ENCODE measurements around the gene TPD52L1.
"Not testable (repeated sequence)": the region's sequence is repeated elsewhere in the genome, so short reads cannot be mapped to it uniquely, and the experiment has no call there.

TPD52L1 gene

DNA sequence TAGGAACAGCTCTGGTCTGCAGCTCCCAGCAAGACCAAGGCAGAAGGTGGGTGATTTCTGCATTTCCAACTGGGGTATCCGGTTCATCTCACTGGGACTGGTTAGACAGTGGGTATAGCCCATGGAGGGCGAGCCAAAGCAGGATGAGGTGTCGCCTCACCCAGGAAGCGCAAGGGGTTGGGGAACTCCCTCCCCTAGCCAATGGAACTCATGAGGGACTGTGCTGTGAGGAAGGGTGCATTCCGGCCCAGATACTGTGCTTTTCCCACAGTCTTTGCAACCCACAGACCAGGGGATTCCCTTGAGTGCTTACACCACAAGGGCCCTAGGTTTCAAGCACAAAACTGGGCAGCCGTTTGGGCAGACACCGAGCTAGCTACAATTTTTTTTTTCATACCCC, 126.4 kb downstream of the TPD52L1 start:
- no peak for DNase-seq

DNA sequence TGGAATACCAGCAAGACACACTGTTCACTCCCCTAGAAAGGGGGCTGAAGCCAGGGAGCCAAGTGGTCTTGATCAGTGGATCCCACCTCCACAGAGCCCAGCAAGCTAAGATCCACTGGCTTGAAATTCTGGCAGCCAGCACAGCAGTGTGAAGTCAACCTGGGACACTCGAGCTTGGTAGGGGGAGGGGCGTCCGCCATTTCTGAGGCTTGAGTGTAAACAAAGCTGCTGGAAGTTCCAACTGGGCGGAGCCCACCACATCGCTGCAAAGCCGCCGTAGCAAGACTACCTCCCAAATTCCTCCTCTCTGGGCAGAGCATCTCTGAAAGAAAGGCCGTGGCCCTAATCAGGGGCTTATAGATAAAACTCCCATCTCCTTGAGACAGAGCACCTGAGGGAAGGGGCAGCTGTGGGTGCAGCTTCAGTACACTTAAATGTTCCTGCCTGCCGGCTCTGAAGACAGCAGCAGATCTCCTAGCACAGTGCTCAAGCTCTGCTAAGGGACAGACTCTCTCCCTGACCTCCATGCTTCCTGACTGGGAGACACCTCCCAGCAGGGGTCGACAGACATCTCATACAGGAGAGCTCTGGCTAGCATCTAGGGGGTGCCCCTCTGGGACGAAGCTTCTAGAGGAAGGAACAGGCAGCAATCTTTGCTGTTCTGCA, 126.9 kb downstream of the TPD52L1 start:
- not testable (repeated sequence) for DNase-seq

DNA sequence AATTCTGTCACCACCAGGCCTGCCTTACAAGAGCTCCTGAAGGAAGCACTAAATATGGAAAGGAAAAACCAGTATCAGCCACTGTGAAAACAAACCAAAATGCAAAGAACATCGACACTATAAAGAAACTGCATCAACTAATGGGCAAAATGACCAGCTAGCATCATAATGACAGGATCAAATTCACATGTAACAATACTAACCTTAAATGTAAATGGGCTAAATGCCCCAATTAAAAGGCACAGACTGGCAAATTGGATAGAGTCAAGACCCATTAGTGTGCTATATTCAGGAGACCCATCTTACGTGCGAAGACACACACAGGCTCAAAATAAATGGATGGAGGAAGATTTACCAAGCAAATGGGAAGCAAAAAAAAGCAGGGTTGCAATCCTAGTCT, 128.9 kb downstream of the TPD52L1 start:
- not testable (repeated sequence) for DNase-seq

DNA sequence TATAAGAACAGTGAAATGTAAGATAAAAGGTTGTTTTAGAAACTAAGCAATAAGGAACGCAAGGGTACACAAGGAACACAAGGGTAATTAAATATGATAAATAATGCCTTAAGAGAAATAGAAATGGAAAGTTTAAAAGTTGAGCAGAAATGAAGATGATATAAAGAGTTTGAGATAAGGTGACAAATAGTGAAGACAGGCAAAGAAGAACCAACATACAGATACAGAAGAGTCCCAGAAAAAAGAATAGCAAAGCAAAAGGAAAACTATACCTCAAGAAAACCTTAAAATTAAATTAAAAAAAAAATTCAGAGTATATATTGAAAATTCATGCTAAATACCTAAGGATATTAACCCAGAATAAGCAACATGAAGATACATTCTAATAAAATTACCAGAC, 131.8 kb downstream of the TPD52L1 start:
- DNase-seq: no peak

DNA sequence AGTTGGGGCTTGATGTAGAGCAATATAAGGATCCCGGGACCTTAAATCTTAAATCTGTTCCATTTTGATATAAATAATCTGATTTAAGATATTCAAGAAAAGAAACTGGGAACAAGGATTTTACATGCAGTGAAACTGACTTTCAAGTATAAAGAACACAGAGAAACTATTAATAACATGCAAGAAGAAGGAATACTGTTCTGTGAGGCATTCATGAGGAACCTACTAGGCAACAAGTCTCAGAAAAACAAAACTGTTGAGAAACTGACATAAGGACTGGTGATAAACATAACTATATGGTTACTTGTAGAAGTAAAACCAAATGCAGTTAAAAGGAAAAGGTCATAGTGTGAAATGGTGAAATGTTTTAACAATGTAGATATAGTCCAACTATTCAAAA, 132.4 kb downstream of the TPD52L1 start:
- DNase-seq: no peak

DNA sequence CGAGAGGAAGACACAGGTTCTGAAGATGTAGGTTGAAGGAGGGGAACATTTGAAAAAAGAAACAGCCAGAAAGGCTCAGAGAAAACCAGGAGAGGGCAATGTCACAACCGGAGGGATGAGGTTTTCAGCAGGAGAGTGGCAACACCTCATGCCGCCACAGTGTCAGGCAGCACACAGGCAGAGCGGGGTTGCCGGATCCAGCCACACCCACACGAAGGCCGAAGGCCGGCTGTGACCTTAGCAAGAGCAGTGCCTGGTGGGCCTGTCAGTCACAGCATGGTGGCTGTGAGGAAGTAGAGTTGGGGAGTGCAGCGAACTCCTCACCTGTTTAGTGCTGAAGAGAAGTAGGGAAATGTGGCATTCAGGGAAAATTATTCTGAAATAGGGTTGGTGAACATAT, 134.1 kb downstream of the TPD52L1 start:
- DNase-seq: no peak

DNA sequence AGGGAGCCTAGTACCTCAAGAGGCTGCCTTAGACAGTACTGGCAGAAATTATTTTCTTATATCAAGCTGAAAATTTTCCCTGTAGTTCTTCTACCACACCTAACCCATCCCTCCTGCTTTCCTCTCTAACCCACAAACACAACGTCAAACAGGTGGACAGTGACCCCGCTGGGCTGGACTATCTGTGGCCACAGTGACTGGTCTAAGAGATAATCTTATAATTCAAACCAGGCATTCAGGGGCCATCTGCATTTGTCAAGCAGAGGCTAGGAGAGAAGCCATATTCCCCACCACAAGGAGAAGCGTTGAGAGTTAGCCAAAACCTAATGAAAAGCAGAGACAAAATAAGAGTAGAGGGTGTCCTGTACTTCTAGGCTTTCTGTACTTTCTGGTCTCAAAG, 140.0 kb downstream of the TPD52L1 start:
- no peak for DNase-seq

DNA sequence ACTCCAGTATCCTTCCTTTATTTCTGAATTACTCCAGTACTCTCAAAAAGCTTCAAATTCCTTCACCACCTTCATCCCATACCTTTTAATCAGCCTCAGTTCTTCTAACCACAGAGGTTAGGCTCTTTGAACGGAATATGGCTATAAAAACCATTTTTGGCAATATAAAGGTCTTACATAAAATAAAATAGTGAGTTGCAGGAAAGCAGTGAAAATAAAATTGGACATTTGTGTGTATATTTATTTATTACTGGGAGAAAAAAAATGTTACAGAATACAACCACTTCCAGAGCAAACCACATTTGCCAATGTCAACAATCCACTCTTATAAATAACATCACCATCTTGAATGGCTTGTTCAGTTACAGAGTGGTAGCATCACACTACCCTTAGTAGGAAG, 140.5 kb downstream of the TPD52L1 start:
- DNase-seq: no peak

DNA sequence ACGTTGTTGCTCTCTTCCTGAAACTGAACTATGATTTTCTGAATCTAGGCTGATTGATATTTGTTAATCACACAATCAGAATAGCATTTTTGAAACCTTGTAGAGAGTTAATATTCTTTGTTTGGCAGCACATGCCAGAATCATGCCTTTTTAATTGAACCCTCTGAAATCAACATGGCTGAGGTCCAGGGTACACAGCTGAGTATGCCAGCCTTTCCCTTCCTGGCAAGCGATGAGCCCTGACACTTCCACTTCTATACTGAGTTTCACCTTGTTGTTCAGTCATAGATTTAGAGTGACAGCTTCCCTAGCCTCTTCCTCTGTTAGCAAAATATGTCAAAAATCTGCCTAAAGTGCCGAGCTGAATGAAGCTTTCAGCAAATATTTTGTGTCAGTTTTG, 141.4 kb downstream of the TPD52L1 start:
- DNase-seq: no peak

DNA sequence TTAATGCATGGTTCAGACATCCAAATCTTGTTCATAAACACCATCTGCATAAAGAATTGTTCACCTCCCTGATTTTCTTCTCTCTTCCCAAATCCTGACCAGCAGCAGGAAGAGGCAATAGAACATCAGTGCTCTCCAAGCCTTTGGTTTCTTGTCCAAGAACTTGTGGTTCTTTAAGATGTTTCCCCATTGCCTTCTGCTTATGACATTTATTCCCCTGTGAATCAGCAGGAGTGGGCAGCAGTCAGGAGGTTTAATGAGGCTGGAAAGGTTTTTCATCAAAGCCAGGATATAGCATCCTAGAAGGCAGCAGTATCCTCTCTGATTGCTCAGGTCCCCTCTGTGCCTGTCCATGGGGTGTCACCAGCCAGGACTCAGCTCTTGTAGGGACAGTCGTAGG, 142.9 kb downstream of the TPD52L1 start:
- DNase-seq: no peak

DNA sequence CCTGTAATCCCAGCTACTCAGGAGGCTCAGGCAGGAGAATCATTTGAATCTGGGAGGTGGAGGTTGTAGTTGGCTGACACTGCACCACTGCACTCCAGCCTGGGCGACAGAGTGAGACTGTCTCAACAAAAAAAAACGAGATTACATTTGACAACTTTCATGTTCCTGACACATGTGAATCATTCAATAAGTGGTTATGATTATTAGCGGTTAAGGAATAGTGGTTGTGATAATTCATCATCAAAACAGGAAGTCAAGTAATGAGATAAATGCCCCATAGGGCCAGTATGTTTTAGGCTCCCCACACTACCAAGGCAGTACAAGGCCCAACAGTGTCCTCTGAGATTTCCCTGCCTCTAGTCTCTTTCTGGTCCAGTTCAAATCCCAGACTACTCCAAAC, 145.7 kb downstream of the TPD52L1 start:
- DNase-seq: no peak

DNA sequence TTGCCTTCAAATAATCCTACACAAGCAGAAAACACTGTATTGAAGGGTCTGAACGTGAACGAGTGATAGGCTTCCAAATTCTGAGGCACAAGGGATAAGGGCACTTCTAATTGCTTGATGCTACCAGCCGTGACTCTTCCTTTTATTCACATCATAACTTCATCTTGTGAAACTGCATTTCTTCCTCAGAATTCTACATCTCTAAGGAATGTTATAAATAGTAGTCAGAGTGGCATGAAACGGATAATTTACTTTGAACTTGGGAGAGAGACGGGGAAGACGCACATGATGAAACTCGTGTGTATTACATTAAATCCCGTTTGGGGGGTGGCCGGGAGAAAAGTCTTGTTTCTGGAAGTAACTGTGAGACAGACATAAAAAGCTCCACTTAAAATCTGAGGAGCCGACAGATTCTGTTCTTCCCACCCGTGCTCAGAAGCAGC, 147.4 kb downstream of the TPD52L1 start:
- DNase-seq: no peak

DNA sequence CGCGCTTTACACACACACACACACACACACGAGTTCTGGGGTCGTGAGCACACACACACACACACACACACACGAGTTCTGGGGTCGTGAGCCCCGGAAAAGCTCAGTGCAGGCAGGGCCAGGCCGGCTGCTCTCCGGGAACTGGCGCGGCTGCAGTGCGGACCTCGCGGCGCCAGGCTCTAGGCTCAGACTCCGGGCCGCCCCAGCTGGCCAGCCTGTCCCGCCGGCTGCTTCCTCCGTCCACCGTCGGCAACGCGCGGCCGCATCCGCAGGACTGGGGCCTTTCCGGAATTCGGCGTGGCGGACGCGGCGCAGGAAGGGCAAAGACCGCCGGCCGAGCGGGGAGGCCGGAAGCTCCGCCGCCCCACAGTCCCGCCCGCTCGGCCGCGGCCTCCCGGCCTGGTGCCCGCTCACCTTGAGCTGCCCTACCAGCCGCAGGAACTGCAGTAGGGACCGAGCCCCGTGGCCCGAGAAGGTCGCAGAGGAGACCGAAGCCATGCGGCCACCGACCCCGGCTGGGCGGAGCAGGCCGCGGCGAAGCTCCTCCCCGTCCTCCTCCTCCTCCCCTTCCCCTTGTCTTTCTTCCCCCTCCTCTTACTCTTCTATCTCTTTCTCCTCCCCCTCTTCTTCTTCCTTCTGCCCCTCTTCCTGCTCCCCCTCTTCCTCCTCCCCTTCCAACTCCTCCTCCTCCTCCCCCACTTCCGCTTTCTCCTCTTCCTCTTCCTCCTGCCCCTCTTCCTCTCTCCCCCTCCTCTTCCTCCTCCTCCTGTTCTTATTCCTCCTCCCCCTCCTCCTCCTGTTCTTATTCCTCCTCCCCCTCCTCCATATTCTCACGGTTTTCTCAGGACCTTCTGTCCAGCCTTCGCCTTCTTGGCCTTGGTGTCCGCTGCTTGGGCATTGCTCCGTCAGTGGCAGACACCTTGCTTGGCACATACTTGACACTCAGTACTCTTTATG, 148.1 kb downstream of the TPD52L1 start, which contains the start of gene HDDC2:
Gene HDDC2 (minus strand): TSS at position 533 of the 957 bp plus-strand sequence. CDS start 35 bp downstream, at position 498.
- DNase-seq: peak; percentile 24

DNA sequence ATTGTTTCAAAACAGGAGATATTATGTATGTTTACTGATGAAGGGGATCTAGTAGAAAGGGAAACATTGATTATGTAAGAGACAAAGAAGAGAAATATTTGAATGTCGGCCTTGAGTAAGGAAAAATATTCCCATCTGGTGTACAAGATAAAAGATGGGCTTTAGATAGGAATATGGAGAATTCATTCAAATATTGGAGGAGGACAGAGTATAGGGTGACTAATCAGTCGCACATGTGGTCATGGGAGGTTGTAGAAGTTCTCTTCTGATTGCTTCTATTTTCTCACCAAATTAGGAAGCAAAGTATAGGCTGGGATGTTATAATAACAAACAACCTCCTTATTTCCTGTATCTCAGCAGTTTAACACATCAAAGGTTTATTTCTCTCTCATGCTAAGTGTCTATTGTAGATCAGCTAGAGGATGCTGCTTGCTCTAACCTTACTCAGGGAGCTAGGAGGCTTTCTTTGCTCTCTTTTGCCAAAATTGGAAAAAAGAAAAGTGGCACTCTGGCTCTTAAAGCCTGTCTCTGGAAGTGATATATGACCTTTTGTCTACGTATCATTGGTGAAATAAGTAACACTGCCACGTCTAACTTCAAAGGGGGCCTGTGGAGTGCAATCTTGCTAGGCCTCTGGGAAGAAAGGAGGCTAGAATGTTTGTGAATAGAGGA, 149.4 kb downstream of the TPD52L1 start:
- DNase-seq: no peak

DNA sequence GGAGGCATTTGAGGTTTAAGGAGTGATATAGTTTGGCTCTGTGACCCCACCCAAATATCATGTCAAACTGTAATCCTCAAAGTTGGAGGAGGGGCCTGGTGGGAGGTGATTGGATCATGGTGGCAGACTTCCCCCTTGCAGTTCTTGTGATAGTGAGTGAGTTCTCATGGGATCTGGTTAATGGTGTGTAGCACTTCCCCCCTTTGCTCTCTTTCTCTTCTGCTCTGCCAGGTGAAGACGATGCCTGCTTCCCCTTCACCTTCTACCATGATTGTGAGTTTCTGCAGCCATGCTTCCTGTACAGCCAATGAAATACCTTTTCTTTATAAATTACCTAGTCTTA, 149.9 kb downstream of the TPD52L1 start:
- no peak for DNase-seq

DNA sequence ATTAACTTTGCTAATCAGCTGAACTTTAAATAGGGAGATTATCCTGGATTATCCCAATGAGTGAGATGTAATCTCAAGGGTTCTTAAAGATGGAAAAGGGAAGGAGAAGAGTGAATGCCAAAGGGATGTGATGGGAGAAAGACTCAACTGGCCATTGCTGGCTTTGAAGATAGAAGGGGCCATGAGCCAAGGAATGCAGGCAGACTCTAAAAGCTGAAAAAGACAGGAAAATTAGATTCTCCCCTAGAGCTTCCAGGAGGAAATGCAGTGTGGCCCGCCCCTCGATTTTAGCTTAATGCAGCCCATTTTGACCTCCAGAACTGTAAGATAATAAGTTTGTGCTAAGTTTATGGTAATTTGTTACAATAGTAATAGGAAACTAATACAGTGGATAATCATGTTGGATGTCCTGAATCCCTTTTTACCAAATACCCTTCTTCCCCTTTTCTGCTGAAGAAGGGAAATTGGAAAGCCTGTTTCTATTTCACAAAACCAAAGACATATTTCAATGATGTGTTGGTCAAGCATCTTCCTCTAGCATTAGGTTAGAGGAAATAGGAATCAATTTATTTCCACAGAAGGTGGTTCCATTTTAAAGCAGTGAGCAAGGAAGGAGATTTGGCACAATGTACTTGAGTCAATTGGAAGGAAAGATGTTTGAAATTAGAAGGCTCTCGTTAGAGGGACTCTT, 151.5 kb downstream of the TPD52L1 start:
- no peak for DNase-seq

DNA sequence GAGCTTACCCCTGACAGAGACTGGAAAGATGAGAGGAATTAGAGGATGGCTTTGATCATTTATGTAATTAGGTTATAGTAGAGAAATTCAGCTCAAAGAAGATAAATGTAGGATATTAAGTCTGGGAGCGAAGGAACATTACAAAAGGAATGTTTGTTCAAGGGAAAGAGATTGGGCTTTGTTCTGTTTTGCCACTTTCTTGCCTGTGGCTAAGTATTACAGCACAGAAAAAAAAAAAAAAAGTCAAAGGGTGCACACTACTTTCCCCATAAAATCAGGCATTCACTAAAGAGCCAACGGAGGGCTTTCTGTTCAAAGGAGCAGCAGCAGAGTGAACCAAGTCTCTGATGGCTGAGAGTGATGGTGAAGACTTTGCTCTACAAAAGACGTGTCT, 153.2 kb downstream of the TPD52L1 start:
- no peak for DNase-seq

DNA sequence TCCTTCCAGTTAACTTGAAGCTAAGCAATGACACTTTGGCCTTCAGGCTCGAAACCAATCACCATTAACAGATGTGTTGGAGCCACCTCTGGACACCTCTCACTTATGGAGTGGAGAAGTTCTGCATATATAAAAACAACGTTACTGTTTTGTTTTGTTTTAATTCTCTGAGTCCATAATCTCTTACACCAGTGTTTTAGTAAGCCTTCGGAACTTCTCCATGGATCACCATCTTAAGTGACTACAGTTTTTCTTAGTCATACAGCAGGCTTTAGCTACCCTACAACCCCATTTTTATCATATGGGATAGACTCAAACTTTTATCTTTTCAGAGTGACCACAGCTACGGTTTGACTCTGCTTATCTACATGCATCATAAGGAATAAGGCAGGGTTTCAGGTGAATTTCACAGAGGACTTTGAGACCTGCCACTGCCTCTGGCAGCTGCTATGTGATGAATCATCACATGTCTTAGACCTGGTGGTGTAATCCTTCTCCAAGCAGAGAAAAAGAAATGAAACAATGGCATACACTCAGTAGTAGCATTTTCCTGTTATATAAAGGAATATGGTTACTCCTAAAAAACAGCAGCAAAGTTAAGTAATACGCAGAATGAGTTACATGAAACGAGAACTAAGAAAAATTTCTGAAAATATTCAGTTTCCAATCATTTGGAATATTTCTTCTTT, 153.7 kb downstream of the TPD52L1 start:
- DNase-seq: no peak

DNA sequence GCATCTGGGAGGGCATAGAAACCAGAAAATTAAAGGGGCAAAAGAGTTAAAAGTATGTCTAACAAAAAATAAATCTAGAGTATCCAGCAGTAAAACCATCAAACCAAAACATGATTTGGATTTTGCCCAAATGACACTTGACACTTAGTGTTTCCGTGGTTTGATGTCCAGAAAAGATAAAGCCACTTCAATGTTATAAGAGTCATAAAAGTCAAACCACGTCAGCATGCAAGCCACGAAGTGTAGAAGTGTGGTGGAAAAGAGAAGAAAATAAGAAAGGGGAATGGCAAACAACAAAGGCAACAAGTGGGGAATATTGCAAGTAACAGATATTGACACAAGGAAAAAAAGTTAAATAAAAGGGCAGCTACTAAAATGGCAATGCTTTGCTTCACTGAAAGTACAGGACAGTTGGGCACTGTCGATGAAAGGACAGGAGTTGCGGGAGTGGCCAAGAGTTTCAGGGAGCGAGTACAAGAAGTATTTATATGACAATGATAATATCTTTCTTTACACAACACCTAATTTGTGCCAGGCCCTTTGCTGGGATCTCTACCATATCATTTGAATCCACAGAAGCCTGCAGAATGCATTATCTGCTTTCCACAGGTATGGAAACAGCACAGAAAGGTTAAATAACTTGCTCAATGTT, 154.5 kb downstream of the TPD52L1 start:
- no peak for DNase-seq

DNA sequence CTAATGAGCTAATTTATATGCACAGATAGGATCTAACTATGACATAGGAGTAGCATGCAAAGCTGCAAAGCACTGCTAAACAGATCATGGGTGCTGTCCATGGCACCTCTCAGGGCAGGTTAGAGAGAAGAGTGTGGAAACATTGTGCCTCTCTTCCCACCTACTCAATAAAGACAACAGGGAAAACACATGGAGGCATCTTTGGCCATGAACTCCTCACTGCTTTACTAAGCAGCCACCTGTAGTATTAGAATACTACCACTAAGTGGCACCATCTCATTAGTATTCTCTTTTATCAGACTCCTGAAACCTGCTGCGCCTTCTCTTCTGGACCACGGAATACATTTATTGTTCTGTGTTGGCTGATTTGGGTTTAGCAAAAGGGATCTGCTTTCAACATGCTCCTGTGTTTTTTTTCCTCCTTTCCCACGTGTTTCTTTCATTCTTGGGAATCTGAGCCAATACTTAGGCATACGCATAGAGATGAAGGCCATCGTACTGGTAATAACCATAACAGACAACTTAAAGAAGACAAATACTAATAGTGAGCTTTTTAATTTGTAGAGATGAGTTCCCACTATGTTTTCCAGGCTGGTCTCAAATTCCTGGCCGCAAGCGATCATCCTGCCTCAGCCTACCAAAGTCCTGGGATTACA, 157.5 kb downstream of the TPD52L1 start:
- peak; percentile 70 for DNase-seq

DNA sequence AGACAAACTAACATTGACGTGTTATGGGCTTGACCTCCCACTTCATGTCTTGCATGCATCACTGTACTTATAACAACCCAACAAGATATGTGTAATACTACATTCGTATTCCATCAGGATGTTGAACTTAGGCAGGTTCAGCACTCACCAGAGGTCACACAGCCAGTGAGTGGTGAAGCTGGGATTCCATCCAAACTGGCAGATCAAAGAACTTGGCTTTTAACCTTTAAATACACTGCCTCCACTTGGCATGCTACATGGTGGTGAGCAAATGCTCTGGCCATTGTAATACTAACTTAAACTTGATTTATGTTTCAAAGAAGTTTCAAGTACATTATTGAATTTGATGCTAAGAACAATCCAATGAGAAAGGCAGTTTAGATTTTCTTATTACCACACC, 158.9 kb downstream of the TPD52L1 start:
- DNase-seq: no peak
